Thyroid gland (tissue), 4 donors: ENCODE measurements around the gene NUP42. TPM values are rescaled to one million over a fixed set of nuclear protein-coding genes. Genes with fewer than 3 reads are reported as not detected.

ENCODE experiments used
- DNase-seq, 2 donors: peaks; one replicate each; pipeline ENCODE4 v3.0.0-alpha.2; 2019
- H3K27ac ChIP-seq, 3 donors: fragments of 200-600 bp; sonication (generic); 1 replicate in 2 of 3; 2 replicates in 1 of 3; pipeline ENCODE4 v1.5.1; 2016 to 2019; ENCODE audit warnings: mild to moderate bottlenecking in 1 of 3, moderate library complexity in 1 of 3
- H3K27me3 ChIP-seq: fragments of 200-600 bp; sonication (generic); one replicate; pipeline ENCODE4 v1.5.1; 2019
- H3K36me3 ChIP-seq, 2 donors: fragments of 200-600 bp; sonication (generic); one replicate each; pipeline ENCODE4 v1.5.1; 2016 to 2019
- H3K4me1 ChIP-seq, 2 donors: fragments of 200-600 bp; sonication (generic); one replicate each; pipeline ENCODE4 v1.5.1; 2017 to 2019
- H3K4me3 ChIP-seq, 3 donors: fragments of 200-600 bp; sonication (generic); replicated peaks in 1 of 3; 1 replicate in 2 of 3; 2 replicates in 1 of 3; pipeline ENCODE4 v1.5.1; 2016; ENCODE audit warnings: mild to moderate bottlenecking in 1 of 3
- H3K9me3 ChIP-seq: fragments of 200-600 bp; sonication (generic); one replicate; pipeline ENCODE4 v1.5.1; 2017
- POLR2A ChIP-seq, 2 donors: fragments of 450-650 bp; IDR thresholded peaks; one replicate each; pipeline ENCODE4 v1.6.1; 2017; ENCODE audit warnings: antibody characterized with exemption in 2 of 2, mild to moderate bottlenecking in 2 of 2, moderate library complexity in 1 of 2
- WGBS, 2 donors: methylation state at CpG; one replicate each; pipeline ENCODE4 v1.1.5; 2017; 5-methylcytosine and 5-hydroxymethylcytosine counted together
- intact Hi-C: fragments of 100-400 bp; cut with DNase I; formaldehyde crosslinking; loops from one replicate; pipeline ENCODE4 v1.15.1; 2023
- total RNA-seq, 4 donors: library from RNA; depleted of rRNA; stranded (reverse); fragments of >200 nt; gene quantifications; one replicate each; pipeline ENCODE4 v1.2.3, GENCODE V29; 2016
- TF ChIP-seq, protein P1 (sequence below), 6 experiments: fragments of 200-600 bp in 3 of 6; fragments of 450-650 bp in 3 of 6; sonication (generic) in 3 of 6; IDR thresholded peaks; one replicate each; pipeline ENCODE4 v1.5.1; 2016 to 2019; ENCODE audit warnings: antibody characterized with exemption in 6 of 6, mild to moderate bottlenecking in 2 of 6, inconsistent platforms in 1 of 6, moderate library complexity in 1 of 6

The NUP42 gene
- total RNA-seq, result 10 to 100 TPM; 34.2 to 55.8 (median 45.4) TPM

DNA sequence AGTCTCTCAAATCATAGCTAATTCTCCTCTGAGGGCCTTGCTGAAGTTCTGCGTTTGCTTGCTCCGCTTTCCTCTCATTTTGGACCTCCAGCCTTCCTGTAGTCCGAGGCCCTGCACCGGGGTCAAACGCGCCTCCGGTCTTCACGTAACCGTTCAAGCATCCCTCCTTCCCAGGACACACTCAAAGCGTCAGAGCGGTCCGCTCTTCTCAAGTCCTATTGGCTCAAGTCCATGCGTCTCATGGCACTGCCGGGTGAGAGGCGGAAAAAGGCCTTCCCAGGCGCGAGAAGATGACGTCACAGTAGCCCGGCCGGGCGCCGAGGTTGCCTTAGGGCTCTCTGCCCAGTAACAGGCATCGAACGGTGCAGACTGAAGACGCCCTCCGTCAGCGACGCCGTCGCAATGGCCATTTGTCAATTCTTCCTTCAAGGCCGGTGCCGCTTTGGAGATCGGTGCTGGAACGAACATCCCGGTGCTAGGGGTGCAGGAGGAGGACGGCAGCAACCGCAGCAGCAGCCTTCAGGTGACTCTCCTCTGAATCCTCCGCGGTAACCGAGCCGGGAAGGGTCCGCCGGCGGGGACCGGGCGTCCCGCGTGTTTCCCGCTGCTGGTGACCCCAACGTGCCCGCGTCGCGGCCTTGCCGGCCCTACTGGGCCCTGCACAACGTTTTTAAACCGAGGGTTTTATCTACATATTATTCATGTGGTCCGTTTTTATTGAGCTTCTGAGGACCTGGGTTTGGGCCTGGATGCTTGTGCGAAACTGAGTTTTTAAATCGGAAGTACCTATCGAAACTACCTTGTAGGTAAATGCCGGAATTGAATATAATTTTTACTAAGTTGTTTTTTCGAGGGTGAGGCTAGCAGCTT, at the start of gene NUP42:
NUP42 (plus strand) TSS at position 365 of the 870 bp plus-strand sequence; CDS start at position 403, 38 bp downstream.
- TF ChIP-seq POLR2A (IDR thresholded peaks at IDR 0.05), result peak in 1 of 2 donors; percentile 82
- TF ChIP-seq, protein P1, sequence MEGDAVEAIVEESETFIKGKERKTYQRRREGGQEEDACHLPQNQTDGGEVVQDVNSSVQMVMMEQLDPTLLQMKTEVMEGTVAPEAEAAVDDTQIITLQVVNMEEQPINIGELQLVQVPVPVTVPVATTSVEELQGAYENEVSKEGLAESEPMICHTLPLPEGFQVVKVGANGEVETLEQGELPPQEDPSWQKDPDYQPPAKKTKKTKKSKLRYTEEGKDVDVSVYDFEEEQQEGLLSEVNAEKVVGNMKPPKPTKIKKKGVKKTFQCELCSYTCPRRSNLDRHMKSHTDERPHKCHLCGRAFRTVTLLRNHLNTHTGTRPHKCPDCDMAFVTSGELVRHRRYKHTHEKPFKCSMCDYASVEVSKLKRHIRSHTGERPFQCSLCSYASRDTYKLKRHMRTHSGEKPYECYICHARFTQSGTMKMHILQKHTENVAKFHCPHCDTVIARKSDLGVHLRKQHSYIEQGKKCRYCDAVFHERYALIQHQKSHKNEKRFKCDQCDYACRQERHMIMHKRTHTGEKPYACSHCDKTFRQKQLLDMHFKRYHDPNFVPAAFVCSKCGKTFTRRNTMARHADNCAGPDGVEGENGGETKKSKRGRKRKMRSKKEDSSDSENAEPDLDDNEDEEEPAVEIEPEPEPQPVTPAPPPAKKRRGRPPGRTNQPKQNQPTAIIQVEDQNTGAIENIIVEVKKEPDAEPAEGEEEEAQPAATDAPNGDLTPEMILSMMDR (IDR thresholded peaks at IDR 0.05), result peak in 1 of 6 experiments; percentile 21
- intact Hi-C loops, result loop anchor here (5.0 kb wide), 1 partner anchor 75 kb away; the partner anchor contains the start of gene KLHL7
- peak; percentile 94 to 95 for DNase-seq
- Histone ChIP-seq H3K9me3 (no peaks in the 10 kb centered on the region), H3K4me1 (peaks cover 6 to 13% of the 10 kb centered on the region in 2 donors), H3K36me3 (peaks cover 0 to 5% of the 10 kb centered on the region in 2 donors), H3K4me3 (peak within 1 kb of the TSS; percentile 81 to 91 (median 82)), H3K27me3 (no peaks in the 10 kb centered on the region), H3K27ac (peak within 1 kb of the TSS; percentile 80 to 90 (median 81))
- 0 to 1% methylated on average over 34 to 56 of the region's 63 CpGs for WGBS, 2 donors

- no peaks in the 10 kb centered on the region for H3K4me1 ChIP-seq
- H3K9me3 ChIP-seq, result no peaks in the 10 kb centered on the region
- H3K36me3 ChIP-seq, result peaks cover 4 to 5% of the 10 kb centered on the region in 2 donors
- DNase-seq, result no peak
- TF ChIP-seq, protein P1 (IDR thresholded peaks at IDR 0.05), result no peak
- TF ChIP-seq POLR2A (IDR thresholded peaks at IDR 0.05), result no peak
- intact Hi-C loops, result no loop called here
- H3K4me3 ChIP-seq, result no peak overlapping the region
- no peak overlapping the region for H3K27ac ChIP-seq
- H3K27me3 ChIP-seq, result no peaks in the 10 kb centered on the region
Measured at GRCh38 chr7:23133797-23134196, 48.1 kb upstream of the NUP42 start.

DNA sequence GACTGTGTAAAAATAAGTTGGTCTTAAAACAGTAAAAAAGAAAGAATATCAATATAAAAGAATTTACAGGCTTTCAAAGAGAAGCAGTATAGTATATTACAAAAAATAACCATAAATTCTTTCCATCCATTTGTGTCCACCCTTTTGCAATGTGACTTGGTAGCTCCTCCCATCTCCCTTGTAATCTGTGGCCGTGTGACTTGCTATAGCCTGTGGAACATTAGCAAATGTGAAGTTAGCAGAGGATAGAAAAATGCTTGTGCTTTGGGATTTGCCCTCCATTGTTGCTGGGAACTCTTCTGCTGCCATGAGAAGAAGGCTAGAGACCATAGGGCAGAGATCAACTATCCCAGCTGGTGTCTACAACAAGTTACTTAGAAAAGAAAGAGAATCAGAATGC, 46.1 kb upstream of the NUP42 start:
- Histone ChIP-seq H3K4me3 (no peak overlapping the region), H3K36me3 (no peaks in the 10 kb centered on the region), H3K9me3 (no peaks in the 10 kb centered on the region), H3K27ac (no peak overlapping the region), H3K4me1 (no peaks in the 10 kb centered on the region), H3K27me3 (no peaks in the 10 kb centered on the region)
- TF ChIP-seq, protein P1 (IDR thresholded peaks at IDR 0.05), result no peak
- no peak for TF ChIP-seq POLR2A (IDR thresholded peaks at IDR 0.05)
- intact Hi-C loops, result no loop called here
- DNase-seq, result no peak
- 80 to 83% methylated on average over 1 of the region's 1 CpG for WGBS, 2 donors

- no peak for DNase-seq
- intact Hi-C loops, result no loop called here
- Histone ChIP-seq H3K27ac (no peak overlapping the region), H3K4me1 (no peaks in the 10 kb centered on the region), H3K36me3 (no peaks in the 10 kb centered on the region), H3K4me3 (no peak overlapping the region), H3K9me3 (no peaks in the 10 kb centered on the region), H3K27me3 (no peaks in the 10 kb centered on the region)
- WGBS, 2 donors, result 52 to 55% methylated on average over 1 of the region's 1 CpG
- no peak for TF ChIP-seq POLR2A (IDR thresholded peaks at IDR 0.05)
- TF ChIP-seq, protein P1 (IDR thresholded peaks at IDR 0.05), result no peak
Measured at GRCh38 chr7:23136216-23136615, 45.6 kb upstream of the NUP42 start.

GRCh38 chr7:23157679-23158078, 24.2 kb upstream of the NUP42 start:
- H3K36me3 ChIP-seq, result peaks cover 0 to 6% of the 10 kb centered on the region in 2 donors
- H3K9me3 ChIP-seq, result no peaks in the 10 kb centered on the region
- WGBS, 2 donors, result 80 to 94% methylated on average over 5 to 6 of the region's 6 CpGs
- H3K4me3 ChIP-seq, result no peak overlapping the region
- H3K4me1 ChIP-seq, result no peaks in the 10 kb centered on the region
- intact Hi-C loops, result no loop called here
- no peak for DNase-seq
- no peak overlapping the region for H3K27ac ChIP-seq
- H3K27me3 ChIP-seq, result no peaks in the 10 kb centered on the region
- TF ChIP-seq POLR2A (IDR thresholded peaks at IDR 0.05), result no peak
- TF ChIP-seq, protein P1 (IDR thresholded peaks at IDR 0.05), result no peak
